ENCODE data around the gene FCHSD2. TPM values are rescaled to one million over a fixed set of nuclear protein-coding genes. Genes with fewer than 3 reads are reported as not detected.

Gene FCHSD2
- total RNA-seq, 1 experiment from 2014 or later: 4.8 TPM

DNA sequence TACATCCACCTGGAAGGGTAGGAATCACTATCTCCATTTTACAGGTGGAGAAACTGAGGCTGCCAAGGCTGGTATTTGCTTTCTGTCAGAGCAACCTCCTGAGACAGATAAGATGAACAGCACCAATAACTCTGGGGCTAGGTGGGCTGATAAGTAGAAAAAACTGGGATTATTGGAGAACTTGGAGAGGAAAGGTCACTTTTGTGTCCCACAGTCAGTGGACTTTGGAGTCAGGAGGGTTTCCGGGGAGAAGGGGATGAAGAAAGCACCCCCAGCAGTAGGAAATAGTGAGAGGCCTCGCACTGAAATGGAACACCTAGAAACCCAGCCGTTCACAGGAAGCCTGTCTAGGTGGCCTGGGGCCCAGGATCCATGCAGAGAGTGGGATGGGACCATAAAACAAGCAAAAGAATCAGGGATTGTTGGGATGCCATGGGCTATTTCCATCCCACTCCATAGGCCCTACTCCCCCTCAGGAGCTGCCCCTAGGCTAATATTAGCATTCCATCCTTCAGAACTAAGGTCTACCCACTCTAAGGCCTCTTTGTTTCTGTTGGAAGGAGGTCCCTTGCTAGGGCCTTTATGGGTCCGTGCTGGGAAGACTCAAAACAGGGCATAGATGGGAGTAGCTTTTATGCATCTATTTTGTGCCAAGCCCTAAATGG lies 31.0 kb upstream of the FCHSD2 start:
- no peak for DNase-seq (ENCODE audit: low spot score)

DNA sequence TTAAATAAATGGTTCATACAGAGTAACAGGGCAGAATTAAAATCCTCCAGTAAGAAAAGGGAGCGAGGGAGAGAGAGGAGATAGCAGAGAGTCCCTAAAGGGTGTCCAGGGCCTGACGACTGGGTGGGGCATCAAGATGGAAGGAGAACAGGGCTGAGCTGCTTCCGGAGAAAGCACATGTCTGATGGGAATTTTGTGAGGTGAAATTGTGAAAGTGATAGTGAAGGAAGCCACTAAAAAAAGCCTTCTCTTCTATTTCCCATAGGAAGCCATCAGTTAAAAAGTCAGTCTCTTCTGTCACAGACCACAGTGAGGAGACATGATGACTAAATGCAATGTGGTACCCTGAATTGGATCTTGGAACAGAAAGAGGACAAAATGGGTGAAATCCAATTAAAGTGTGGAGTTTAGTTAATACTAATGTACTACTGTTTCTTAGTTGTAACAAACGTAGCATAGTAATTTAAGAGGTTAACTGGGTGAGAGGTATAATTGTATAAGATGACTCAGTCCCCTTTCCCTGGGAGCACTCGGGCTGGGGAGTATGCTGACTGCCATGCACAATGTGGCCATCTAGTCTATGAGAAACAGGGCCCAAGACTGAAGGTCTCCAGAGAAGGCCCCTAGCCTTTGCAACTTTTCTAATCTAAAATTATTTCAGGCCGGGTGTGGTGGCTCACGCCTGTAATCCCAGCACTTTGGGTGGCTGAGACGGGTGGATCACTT lies 29.5 kb upstream of the FCHSD2 start:
- DNase-seq (ENCODE audit: low spot score): no peak

DNA sequence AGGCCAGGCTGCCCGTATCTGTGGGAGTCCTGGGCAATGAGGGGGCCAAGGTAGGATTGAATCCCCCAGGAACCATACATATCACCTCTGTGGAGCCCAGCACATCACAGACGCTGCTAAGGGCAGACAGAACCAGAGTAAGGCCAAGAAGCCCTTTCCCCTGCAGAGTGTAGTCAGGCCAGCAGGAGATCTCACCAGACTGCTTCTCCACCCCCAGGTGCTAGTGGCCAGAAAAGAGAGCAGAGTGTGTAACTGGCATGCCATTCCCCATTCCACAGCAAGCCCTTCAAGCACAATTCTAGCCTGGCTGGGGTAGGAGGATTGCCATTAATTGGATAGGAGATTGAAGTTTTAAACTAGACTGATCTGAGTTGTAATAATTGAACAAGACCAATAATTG lies 28.0 kb upstream of the FCHSD2 start:
- no peak for DNase-seq (ENCODE audit: low spot score)

DNA sequence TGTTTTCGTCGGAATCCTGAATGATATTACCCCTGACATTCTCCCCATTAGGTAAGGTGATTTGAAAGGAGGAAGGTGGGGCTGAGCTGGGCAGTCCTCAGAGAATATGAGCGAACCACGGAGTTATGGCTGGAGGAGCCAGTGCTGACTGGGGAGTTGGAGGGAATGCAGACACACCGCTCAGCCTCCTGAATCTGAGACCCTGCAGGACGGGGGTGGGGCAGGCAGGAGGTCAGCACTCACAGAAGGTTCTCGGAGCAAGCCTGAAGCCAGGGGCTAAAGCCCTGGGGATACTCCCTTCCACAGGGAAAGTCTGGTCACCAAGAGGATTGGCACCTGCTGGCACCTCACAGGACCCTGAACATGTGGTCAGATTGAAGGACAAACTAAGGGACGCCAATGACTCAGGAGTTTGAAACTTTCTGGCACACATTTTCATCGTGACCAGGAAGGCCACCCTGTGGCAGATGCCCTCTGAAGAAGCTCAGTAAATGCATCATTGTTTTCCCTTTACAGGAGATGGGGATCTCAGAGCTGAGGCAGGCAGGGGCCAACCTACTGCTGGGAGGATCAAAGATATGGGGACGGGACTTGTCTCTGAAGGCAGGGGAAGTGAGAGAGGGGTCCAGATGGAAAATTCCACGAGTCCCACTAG lies 26.9 kb upstream of the FCHSD2 start:
- DNase-seq (ENCODE audit: low spot score): no peak

DNA sequence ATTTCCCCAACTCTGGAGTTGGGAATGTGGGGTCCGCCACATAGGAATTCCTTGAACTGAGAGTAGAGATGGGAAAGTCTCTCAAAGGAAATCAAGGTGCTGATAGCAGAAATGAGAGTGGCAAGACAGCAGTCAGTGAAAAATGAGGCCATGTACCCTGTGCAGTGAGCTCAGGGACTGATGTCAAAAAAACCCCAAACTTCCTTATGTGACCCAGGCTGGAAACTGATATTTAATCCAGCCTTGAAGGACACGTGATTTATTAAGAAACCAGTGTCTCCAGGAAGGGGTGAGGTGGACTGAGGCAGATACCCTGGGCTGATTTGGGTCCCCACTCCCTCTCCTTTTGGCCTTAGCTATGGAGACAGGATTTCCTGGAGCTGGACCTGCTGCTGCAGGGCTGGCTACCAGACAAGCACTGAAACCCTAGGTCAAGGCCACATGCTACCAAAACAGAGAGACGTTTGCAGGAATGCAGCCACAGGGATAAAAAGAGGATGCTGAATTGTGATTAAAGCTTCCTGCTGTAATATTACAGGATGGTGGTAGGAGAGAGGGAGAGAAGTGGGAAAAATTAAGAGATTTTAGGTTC lies 25.3 kb upstream of the FCHSD2 start:
- DNase-seq (ENCODE audit: low spot score): no peak

DNA sequence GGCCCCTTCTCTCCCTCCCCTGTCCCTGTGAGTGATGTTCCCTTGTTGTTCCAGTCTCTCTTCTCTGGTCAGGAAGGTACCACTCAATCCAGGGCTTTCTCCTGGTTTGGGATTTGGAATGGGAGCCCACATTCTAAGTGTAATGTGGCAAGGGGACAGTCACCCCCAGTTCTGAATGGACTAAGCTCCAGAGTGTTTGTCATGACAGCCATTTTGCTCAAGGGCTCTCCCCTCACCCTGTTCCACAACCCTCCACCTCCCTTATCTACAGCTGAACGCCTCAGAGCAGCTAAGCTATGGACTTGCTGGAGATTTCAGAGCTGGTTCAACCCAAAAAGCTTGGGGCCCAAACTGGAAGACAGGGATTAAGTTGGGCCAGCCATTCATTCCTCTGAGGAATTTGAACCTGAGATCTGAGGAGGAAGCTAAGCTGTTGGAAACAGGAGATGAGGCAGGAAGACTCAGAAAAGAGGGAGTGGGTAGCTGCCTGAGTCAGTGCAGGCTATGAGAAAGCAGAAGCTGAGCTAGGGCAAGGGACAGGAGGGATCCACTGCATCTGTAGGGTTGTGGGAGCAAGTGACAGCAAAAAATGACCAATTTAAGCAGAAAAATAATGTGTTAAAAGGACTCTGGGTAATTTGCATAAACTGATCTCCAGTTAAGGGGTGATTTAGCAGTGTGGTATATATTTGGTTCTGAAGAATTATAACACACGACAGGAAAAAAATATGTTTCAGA lies 22.9 kb upstream of the FCHSD2 start:
- no peak for DNase-seq (ENCODE audit: low spot score)

DNA sequence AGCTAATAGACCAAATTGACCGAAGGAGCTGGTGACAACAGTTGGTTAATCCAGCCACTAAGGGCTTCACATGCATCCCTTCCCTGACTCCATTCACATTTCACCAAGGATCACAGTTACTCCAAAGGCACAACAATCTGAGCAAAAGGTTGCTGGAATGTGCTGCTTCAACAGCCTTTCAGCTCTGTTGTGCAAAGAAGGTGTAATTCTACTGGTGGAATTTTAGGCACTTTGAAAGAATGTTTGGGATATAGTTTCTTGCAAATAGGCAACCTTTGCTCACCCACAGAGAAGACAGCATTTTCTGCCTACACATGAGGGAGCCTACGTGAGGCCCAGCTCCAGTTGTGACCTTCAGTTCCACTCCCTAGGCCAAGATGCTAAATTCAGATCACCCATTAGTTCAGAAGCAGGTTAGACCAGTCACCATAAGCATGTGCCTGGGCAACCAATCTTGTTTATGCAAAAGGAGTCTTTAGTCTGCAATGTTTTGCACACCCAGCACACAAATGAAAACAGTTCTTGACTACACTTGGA lies 21.6 kb upstream of the FCHSD2 start:
- no peak for DNase-seq (ENCODE audit: low spot score)

DNA sequence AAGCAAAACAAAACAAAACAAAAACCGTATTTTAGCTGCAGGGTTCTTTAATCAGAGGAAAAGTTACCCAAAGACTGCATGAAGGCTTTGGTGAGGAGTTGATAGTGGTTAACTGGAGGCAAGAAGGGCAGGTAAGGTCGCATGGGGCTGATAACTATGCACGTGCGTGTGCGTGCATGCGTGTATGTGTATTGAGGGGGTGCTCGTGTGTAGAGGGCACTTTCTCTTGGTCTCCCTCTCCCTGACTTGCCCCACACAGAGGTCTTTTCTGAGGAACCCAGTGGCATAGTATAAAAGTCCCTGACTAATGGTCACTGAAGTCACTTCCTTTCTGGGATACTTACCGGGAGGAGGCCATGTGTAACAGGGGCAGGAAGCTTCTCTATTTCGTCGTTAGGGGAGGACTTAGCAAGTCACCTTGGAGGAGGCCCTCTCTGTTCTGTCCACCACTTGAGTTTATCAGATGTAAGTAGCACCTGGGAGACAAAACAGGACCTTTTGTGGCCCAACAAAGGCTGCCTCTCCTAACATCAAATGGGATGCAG lies 20.1 kb upstream of the FCHSD2 start:
- DNase-seq (ENCODE audit: low spot score): no peak

DNA sequence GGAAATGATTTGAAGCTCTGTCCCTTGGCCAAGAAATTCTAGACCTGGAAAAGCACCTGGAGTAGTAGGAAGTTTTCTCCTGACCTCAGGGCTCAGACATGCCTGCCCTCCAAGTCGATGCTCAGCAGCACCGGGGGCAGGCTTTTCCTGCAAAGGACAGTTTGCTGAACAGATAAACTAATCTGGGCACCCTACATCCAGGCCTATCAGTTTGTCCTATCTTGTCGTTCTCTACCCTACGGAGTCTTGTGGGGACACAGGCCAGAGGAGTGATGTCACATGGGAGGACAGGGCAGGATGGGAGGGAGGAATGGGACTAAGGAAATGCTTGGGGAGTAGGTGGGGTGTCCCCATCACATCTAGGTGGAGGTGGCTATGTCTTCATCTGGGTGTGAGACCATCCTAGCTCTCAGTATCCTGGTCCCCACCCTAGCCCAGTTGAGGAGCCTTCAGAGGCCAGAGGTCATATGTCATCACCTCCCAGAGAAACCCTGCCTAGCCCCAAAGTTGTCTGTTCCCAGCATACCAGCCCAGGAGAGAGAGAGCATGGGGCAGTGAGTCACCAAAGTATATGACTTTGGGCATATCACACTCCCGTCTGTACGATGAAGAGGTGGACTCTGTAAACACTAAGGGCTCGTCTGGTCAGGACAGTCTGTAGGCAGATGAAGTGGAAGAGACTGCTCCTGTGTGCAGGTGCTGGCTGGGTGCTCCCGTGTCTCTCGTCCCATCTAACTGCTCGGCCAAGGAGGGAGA lies 18.1 kb upstream of the FCHSD2 start:
- no peak for DNase-seq (ENCODE audit: low spot score)

DNA sequence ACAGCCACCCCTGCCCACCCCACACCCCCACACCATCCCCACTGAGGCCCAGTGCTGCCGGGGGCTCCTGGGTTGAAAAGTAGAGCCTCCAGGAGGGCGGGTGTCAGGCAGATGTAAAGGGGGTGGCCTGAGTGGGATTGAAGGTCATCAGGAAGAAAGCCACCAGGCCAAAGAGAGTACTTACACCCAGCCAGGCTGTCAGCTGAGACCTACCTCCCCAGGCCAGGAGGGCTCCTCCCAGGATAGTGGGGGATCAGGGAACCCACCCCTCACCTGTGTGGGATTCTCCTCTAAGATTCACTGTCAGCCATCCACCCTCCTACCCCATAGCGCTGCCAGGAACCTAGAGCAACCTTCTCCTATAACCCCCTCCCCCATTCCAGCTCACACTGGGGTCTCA lies 17.2 kb upstream of the FCHSD2 start:
- DNase-seq (ENCODE audit: low spot score): no peak

DNA sequence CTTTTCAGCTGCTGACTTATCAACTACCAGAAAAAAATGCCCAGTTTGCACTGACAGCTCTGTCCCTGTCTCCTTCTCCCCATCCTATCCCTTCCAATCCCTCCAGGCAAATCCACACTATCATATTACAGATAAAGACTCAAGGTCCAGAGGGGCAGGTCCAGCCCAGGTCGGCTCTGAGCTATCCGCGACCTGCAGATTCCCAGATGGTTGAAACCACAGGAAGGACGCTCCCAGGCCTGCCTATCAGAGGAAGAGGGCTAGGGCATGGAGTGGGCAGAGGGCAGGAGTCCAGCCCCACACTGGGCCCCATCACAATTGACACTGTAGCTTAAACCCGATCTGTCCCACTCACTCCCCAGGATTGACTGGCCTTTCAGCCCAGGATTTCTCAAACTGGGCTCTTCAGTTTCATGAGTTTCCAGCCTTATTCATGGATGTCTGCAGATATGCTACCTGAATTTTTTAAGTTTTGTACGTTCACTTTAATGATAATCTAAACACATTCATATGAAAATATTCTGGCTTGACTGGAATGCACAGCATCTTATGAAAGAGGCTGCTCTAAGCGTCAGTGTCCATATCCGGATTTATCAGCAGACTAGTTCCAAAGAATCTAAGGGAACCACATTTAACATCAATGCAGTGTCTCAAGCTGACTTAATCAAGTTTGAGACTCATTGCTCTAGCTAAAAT lies 16.4 kb upstream of the FCHSD2 start:
- no peak for DNase-seq (ENCODE audit: low spot score)

DNA sequence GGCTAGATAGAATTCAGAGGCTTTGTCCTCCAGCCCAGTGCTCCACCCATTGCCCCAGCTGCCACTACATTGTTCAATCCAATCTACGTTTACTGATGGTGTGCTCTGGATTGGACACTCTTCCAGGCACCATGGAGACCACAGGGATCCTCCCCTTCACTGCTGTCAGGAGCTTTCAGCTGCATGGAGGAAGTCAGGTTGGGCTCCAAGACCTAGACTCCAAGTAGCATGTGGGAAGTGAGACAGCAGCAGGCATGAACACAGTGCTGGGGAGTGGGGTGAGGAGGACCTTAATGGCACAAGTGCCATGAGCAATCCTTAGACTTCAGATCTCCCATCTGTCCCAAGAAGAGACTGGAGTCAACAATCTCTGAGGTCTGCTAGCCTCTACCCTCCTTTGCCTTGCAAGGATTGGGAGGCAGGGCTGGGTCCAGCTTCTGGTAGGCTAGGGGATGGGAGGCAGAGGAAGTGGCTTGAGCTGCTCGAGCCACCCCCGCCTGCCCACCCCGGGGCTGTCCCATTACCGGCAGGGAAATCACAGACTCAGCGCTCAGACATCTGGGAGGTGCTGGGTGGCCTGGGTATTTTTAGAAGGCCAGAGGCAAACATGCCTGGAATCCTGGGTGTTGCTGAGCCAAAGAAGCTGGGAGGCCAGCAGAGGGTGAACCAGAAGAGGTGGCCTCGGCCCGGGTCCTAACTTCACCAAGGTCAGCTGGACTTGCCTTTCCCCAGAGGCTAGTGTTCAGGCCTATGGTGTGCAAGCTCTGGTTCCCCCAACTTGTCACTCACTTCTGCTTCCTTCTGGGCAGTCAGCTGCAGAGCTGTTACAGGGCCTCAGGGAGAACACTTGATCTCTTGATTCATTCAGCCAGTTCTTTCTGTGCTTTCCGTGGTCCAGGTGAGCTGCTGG lies 15.2 kb upstream of the FCHSD2 start:
- peak; percentile 36 for DNase-seq (ENCODE audit: low spot score)

DNA sequence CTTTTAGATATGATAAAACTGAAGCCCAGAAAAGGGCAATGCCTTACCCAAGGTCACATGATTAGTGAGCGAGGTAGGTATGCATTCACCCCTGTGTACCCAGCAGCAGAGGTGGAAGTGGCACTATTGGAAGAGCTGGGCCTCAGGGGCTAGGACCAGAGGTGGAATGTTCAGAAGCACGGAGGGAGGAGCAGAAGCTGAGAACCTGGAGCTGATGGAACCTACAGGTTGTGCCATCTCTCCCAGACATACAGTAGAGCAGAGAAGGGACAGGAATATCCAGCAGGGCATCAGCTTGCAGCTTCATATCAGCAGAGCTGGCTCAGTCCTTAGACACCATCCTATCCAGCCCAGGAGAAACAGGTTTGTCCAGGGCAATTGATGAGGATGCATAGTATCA lies 14.6 kb upstream of the FCHSD2 start:
- DNase-seq (ENCODE audit: low spot score): no peak

DNA sequence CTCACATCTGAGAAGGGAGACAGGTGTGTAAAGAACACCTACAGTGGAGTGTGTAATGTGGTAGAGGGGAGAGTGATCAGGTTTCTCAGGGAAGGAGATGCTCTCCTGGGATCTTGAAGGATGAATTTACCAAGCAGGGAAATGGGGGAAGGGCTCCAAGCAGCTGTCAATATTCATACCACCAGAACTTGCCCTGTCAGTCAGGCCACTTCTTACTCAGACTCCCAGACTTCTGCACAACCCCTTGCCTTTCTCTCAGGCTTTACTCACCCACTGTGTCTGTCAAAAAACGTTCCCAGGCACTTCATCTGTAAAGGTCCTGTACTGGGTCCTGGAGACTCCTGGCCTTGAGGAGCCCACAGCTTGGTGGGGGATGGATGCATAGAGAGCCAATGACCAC lies 14.0 kb upstream of the FCHSD2 start:
- no peak for DNase-seq (ENCODE audit: low spot score)

DNA sequence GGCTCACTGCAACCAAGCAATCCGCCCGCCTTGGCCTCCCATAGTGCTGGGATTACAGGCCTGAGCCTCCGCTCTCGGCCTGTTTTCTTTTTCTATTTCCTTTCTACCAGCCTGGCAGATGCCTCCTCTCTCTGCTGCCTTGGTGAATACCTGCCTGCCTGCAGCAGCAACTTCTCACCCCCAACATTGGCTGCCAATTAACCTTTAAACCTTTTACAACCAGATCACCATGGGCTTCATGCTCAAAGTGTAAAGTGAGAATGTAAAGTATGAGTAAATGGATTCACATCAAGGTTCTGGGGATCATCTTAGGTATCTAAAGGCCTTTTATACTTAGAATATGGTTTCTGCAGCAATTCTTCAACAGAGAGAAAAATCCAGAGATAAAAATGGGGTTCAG lies 13.0 kb upstream of the FCHSD2 start:
- no peak for DNase-seq (ENCODE audit: low spot score)

DNA sequence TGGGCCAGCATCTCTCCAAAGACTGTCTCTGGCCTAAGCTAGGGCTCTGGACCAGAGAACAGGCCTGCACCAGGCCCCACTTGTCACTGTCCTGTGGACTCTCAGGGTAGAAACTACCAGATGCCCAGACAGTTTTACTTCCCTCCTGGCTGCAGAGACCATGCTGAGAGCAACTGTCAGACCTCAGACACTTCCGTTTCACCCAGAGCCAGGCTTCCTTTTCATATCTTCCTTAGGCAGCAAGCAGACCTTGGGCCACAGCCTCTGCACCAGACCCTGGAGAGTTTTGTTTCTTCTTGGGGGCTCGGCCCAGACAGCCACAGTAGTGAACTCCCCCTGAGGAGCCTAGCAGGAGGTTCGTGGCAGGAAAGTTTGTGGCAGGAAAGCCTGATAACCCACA lies 12.1 kb upstream of the FCHSD2 start:
- DNase-seq (ENCODE audit: low spot score): no peak

DNA sequence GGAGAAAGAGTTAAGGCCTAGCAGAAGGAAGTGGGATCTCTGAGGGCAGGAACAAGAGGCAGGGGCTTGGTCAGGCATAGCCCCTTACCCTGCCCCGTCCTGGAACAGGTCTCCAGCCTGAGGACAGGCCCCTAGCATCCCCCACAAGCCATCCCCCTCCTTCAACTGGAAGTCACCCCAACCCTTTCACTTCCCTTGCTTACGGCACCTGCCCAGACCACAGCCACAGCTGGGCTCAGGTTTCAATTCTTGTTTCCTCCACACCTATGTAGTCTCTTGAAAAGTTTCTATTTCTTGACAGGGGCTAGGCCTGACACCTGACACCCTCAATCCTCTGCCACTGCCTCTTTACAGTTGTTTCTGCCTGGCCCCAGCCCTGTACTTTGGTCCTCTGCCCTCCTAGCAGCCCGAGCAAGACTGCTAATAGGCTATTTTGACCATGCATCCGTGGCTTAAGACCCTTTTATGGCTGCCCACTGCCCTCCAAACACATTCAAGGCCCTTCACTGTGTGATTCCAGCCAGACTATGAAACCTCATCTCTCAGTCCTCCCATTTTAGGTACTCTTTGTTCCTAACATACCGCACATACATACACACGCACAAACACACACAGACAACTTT lies 10.9 kb upstream of the FCHSD2 start:
- no peak for DNase-seq (ENCODE audit: low spot score)

DNA sequence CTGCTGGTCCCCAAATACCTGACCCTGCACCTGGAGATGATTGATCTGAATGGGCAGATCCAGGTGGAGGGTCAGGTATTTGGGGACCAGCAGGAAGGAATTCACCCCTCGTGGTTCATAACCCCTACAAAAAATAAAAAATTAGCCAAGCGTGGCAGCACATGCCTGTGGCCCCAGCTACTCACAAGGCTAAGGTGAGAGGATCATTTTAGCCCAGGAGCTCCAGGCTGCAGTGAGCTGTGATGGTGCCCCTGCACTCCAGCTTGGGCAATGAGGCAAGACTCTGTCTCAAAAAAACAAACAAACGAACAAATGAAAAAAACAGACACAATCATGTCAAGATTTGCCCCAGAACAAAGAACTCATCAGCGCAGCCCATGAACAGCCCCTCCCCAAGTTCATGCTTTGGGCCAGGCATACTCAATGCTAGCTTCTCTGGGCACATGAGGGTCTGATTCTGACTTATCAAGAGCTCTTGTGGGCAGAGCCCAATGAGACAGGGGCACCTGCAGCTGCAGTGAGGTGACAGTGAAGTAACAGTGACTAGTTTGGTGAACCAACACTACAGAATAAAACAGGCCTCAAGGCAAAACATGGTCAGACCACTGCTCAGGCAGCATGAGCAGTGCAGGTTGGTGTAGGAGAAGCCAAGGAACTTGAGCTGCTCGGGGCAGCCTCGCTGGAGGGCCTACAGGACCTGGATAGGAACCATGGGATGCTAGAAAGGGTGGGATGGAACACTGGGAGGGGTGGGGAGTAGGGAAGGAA lies 10.2 kb upstream of the FCHSD2 start:
- no peak for DNase-seq (ENCODE audit: low spot score)
